ENCODE data around the gene CD40LG.

Gene CD40LG

DNA sequence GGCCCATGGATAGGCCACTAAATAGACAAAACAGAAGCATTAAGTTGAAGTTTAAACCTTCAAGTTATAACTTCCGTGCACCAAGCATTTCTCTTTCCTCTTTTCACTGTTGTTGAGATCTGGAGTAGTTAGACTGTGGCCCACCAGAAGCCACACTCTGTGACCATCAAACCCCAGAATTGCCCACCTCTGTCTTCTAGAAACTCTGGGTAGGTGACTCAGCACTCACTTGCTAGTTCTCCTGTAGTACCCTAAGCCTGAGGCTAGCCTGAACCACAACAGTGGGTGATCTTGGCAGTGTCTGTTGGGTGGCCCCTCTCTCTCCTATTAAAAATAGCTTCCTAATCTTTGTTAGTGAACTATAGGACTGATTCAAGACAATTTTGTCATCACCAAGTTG is 24.6 kb upstream of the CD40LG start:
- Histone ChIP-seq H3K4me3 (ENCODE audit: insufficient read depth, low read length, poor library complexity, severe bottlenecking) (no peak overlapping the region), H2AFZ (ENCODE audit: low read depth, low read length, severe bottlenecking) (no peak overlapping the region), H3K9me2 (replicated peaks; ENCODE audit: insufficient read depth, low read length) (no peaks in the 10 kb centered on the region), H4K20me1 (ENCODE audit: low read depth, low read length) (no peaks in the 10 kb centered on the region), H3F3A (ENCODE audit: insufficient read depth) (no peaks in the 10 kb centered on the region), H3K27me3 (ENCODE audit: low read length) (no peaks in the 10 kb centered on the region), H3K36me3 (ENCODE audit: low read length) (no peaks in the 10 kb centered on the region), H3K9me3 (ENCODE audit: insufficient read depth, low read length) (no peaks in the 10 kb centered on the region), H3K79me2 (ENCODE audit: insufficient read depth, low read length) (no peaks in the 10 kb centered on the region), H3K27ac (ENCODE audit: low read depth, low read length) (no peak overlapping the region), H3K9ac (ENCODE audit: low read length) (no peak overlapping the region), H3K4me2 (ENCODE audit: low read depth, low read length, poor library complexity, severe bottlenecking) (no peak overlapping the region)
- TF ChIP-seq, protein P1, sequence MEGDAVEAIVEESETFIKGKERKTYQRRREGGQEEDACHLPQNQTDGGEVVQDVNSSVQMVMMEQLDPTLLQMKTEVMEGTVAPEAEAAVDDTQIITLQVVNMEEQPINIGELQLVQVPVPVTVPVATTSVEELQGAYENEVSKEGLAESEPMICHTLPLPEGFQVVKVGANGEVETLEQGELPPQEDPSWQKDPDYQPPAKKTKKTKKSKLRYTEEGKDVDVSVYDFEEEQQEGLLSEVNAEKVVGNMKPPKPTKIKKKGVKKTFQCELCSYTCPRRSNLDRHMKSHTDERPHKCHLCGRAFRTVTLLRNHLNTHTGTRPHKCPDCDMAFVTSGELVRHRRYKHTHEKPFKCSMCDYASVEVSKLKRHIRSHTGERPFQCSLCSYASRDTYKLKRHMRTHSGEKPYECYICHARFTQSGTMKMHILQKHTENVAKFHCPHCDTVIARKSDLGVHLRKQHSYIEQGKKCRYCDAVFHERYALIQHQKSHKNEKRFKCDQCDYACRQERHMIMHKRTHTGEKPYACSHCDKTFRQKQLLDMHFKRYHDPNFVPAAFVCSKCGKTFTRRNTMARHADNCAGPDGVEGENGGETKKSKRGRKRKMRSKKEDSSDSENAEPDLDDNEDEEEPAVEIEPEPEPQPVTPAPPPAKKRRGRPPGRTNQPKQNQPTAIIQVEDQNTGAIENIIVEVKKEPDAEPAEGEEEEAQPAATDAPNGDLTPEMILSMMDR (IDR thresholded peaks at IDR 0.05; ENCODE audit: insufficient read depth, low read length, poor library complexity, severe bottlenecking) = no peak
- TF ChIP-seq EZH2phosphoT487 (conservative IDR thresholded peaks at IDR 0.05; ENCODE audit: low read length) = no peak

DNA sequence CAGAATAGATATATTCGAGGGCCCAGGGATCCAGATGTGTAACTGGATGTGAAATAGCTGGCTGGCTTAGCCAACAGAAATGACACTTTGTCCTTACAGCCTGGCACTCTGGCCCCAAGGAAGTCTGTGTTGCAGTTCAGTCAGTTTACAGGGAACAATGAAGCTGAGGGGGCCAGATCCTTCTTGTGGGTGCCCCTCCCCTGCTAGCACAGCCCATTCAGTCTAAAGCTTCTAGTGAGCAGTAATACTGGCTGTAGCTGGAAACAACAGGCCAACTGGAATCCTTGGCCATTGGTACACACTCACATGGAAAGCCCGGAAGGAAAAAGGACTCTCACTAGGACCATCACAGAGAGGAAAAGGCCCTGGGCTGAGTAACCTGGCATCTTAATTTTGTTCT is 22.7 kb upstream of the CD40LG start:
- no peak overlapping the region for H3K9ac ChIP-seq (ENCODE audit: low read length)
- no peak overlapping the region for H3K27ac ChIP-seq (ENCODE audit: low read depth, low read length)
- TF ChIP-seq, protein P1 (IDR thresholded peaks at IDR 0.05; ENCODE audit: insufficient read depth, low read length, poor library complexity, severe bottlenecking) = no peak
- TF ChIP-seq EZH2phosphoT487 (conservative IDR thresholded peaks at IDR 0.05; ENCODE audit: low read length) = no peak
- no peaks in the 10 kb centered on the region for H3K9me3 ChIP-seq (ENCODE audit: insufficient read depth, low read length)
- H3K79me2 ChIP-seq (ENCODE audit: insufficient read depth, low read length) = no peaks in the 10 kb centered on the region
- H3K9me2 ChIP-seq (replicated peaks; ENCODE audit: insufficient read depth, low read length) = no peaks in the 10 kb centered on the region
- no peak overlapping the region for H3K4me2 ChIP-seq (ENCODE audit: low read depth, low read length, poor library complexity, severe bottlenecking)
- no peaks in the 10 kb centered on the region for H3F3A ChIP-seq (ENCODE audit: insufficient read depth)
- no peak overlapping the region for H3K4me3 ChIP-seq (ENCODE audit: insufficient read depth, low read length, poor library complexity, severe bottlenecking)
- H3K27me3 ChIP-seq (ENCODE audit: low read length) = no peaks in the 10 kb centered on the region
- H2AFZ ChIP-seq (ENCODE audit: low read depth, low read length, severe bottlenecking) = no peak overlapping the region
- no peaks in the 10 kb centered on the region for H3K36me3 ChIP-seq (ENCODE audit: low read length)
- H4K20me1 ChIP-seq (ENCODE audit: low read depth, low read length) = no peaks in the 10 kb centered on the region

DNA sequence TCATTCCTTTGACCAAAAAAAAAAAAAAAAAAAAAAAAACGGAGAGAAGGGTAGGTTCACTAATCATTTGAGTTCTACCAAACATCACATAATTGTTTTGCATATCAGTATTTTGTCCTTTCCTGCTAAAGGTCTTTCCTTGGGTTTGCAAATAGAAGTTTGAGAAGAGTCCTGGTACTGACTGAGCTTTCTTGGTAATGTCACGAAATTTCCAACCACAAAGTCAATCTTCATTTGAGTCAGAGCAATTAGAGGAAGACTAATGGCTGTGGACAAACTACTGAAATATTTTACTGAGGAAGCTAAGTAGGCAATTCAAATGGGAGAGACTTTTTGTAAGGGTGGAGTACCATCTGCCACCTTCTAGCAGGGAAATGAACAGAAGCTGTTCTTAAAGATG is 21.7 kb upstream of the CD40LG start:
- Histone ChIP-seq H3K36me3 (ENCODE audit: low read length) (no peaks in the 10 kb centered on the region), H3K27me3 (ENCODE audit: low read length) (no peaks in the 10 kb centered on the region), H3K9ac (ENCODE audit: low read length) (no peak overlapping the region), H3K4me3 (ENCODE audit: insufficient read depth, low read length, poor library complexity, severe bottlenecking) (no peak overlapping the region), H2AFZ (ENCODE audit: low read depth, low read length, severe bottlenecking) (no peak overlapping the region), H4K20me1 (ENCODE audit: low read depth, low read length) (no peaks in the 10 kb centered on the region), H3K9me2 (replicated peaks; ENCODE audit: insufficient read depth, low read length) (no peaks in the 10 kb centered on the region), H3K79me2 (ENCODE audit: insufficient read depth, low read length) (no peaks in the 10 kb centered on the region), H3F3A (ENCODE audit: insufficient read depth) (no peaks in the 10 kb centered on the region), H3K27ac (ENCODE audit: low read depth, low read length) (no peak overlapping the region), H3K9me3 (ENCODE audit: insufficient read depth, low read length) (no peaks in the 10 kb centered on the region), H3K4me2 (ENCODE audit: low read depth, low read length, poor library complexity, severe bottlenecking) (no peak overlapping the region)
- TF ChIP-seq, protein P1 (IDR thresholded peaks at IDR 0.05; ENCODE audit: insufficient read depth, low read length, poor library complexity, severe bottlenecking) = no peak
- TF ChIP-seq EZH2phosphoT487 (conservative IDR thresholded peaks at IDR 0.05; ENCODE audit: low read length) = no peak

Data from SU-DHL-6 (cell line).